Neuron (in vitro differentiated cells): ENCODE data around the gene COBL.

Experiments used
- H2AFZ ChIP-seq: one replicate; pipeline ENCODE4 v1.6.1; 2013; ENCODE audit warnings: low read depth, mild to moderate bottlenecking, inconsistent platforms, low read length, moderate library complexity
- H3K27me3 ChIP-seq: one replicate; pipeline ENCODE4 v1.6.1; 2013; ENCODE audit warnings: low read length; ENCODE audit not compliant: insufficient read depth
- H3K36me3 ChIP-seq: one replicate; pipeline ENCODE4 v1.6.1; 2013; ENCODE audit warnings: low read length; ENCODE audit not compliant: insufficient read depth
- H3K4me1 ChIP-seq: one replicate; pipeline ENCODE4 v1.6.1; 2013; ENCODE audit warnings: low read length; ENCODE audit not compliant: insufficient read depth
- H3K4me3 ChIP-seq: 2 replicates; pipeline ENCODE4 v1.5.1; 2013; ENCODE audit warnings: mild to moderate bottlenecking, low read length, moderate library complexity
- H3K9me3 ChIP-seq: one replicate; pipeline ENCODE4 v1.6.1; 2013; ENCODE audit warnings: low read length

The COBL gene

GRCh38 chr7:51129527-51130472, 186.8 kb downstream of the COBL start:
- no peaks in the 10 kb centered on the region for H3K9me3 ChIP-seq
- no peak overlapping the region for H2AFZ ChIP-seq
- H3K4me3 ChIP-seq = no peak overlapping the region
- H3K27me3 ChIP-seq = no peaks in the 10 kb centered on the region
- no peaks in the 10 kb centered on the region for H3K36me3 ChIP-seq
- H3K4me1 ChIP-seq = no peaks in the 10 kb centered on the region

GRCh38 chr7:51128545-51129435, 187.8 kb downstream of the COBL start:
- Histone ChIP-seq H2AFZ (no peak overlapping the region), H3K4me3 (no peak overlapping the region), H3K36me3 (no peaks in the 10 kb centered on the region), H3K4me1 (no peaks in the 10 kb centered on the region), H3K27me3 (no peaks in the 10 kb centered on the region), H3K9me3 (no peaks in the 10 kb centered on the region)

- H3K4me1 ChIP-seq = no peaks in the 10 kb centered on the region
- no peak overlapping the region for H2AFZ ChIP-seq
- no peaks in the 10 kb centered on the region for H3K9me3 ChIP-seq
- H3K4me3 ChIP-seq = no peak overlapping the region
- H3K36me3 ChIP-seq = no peaks in the 10 kb centered on the region
- H3K27me3 ChIP-seq = no peaks in the 10 kb centered on the region
Observed at GRCh38 chr7:51127618-51127904, 189.0 kb downstream of the COBL start.

- H3K9me3 ChIP-seq = no peaks in the 10 kb centered on the region
- no peaks in the 10 kb centered on the region for H3K36me3 ChIP-seq
- H3K4me3 ChIP-seq = no peak overlapping the region
- no peak overlapping the region for H2AFZ ChIP-seq
- no peaks in the 10 kb centered on the region for H3K27me3 ChIP-seq
- H3K4me1 ChIP-seq = no peaks in the 10 kb centered on the region
Observed at GRCh38 chr7:51126813-51127617, 189.6 kb downstream of the COBL start.

GRCh38 chr7:51126324-51126723, 190.3 kb downstream of the COBL start:
- Histone ChIP-seq H3K4me3 (no peak overlapping the region), H3K27me3 (no peaks in the 10 kb centered on the region), H3K36me3 (no peaks in the 10 kb centered on the region), H3K4me1 (no peaks in the 10 kb centered on the region), H2AFZ (no peak overlapping the region), H3K9me3 (no peaks in the 10 kb centered on the region)

- Histone ChIP-seq H3K36me3 (no peaks in the 10 kb centered on the region), H3K27me3 (no peaks in the 10 kb centered on the region), H2AFZ (no peak overlapping the region), H3K4me1 (no peaks in the 10 kb centered on the region), H3K9me3 (no peaks in the 10 kb centered on the region), H3K4me3 (no peak overlapping the region)
Observed at GRCh38 chr7:51124321-51124720, 192.3 kb downstream of the COBL start.

GRCh38 chr7:51123322-51124019, 193.1 kb downstream of the COBL start:
- Histone ChIP-seq H3K27me3 (no peaks in the 10 kb centered on the region), H3K4me3 (no peak overlapping the region), H3K36me3 (no peaks in the 10 kb centered on the region), H2AFZ (no peak overlapping the region), H3K9me3 (no peaks in the 10 kb centered on the region), H3K4me1 (no peaks in the 10 kb centered on the region)

GRCh38 chr7:51121931-51122425, 194.6 kb downstream of the COBL start:
- H3K36me3 ChIP-seq = no peaks in the 10 kb centered on the region
- H3K4me1 ChIP-seq = no peaks in the 10 kb centered on the region
- no peaks in the 10 kb centered on the region for H3K9me3 ChIP-seq
- H3K27me3 ChIP-seq = no peaks in the 10 kb centered on the region
- peak overlapping the region; percentile 12 for H2AFZ ChIP-seq
- no peak overlapping the region for H3K4me3 ChIP-seq

- Histone ChIP-seq H3K36me3 (no peaks in the 10 kb centered on the region), H3K4me1 (no peaks in the 10 kb centered on the region), H3K9me3 (no peaks in the 10 kb centered on the region), H3K27me3 (no peaks in the 10 kb centered on the region), H3K4me3 (no peak overlapping the region), H2AFZ (no peak overlapping the region)
Observed at GRCh38 chr7:51121036-51121790, 195.4 kb downstream of the COBL start.

- Histone ChIP-seq H3K4me1 (no peaks in the 10 kb centered on the region), H3K4me3 (no peak overlapping the region), H3K9me3 (no peaks in the 10 kb centered on the region), H3K36me3 (no peaks in the 10 kb centered on the region), H2AFZ (no peak overlapping the region), H3K27me3 (no peaks in the 10 kb centered on the region)
Observed at GRCh38 chr7:51118628-51119027, 198.0 kb downstream of the COBL start.

GRCh38 chr7:51114501-51114900, 202.1 kb downstream of the COBL start:
- H3K4me1 ChIP-seq = no peaks in the 10 kb centered on the region
- H3K36me3 ChIP-seq = no peaks in the 10 kb centered on the region
- no peaks in the 10 kb centered on the region for H3K9me3 ChIP-seq
- H3K27me3 ChIP-seq = no peaks in the 10 kb centered on the region
- H2AFZ ChIP-seq = no peak overlapping the region
- no peak overlapping the region for H3K4me3 ChIP-seq

- H3K36me3 ChIP-seq = no peaks in the 10 kb centered on the region
- H3K27me3 ChIP-seq = no peaks in the 10 kb centered on the region
- no peak overlapping the region for H2AFZ ChIP-seq
- H3K4me3 ChIP-seq = no peak overlapping the region
- no peaks in the 10 kb centered on the region for H3K4me1 ChIP-seq
- H3K9me3 ChIP-seq = no peaks in the 10 kb centered on the region
Observed at GRCh38 chr7:51113962-51114361, 202.6 kb downstream of the COBL start.
